GM12878 (cell line): ENCODE data around the gene CADM2. TPM values are rescaled to one million over a fixed set of nuclear protein-coding genes. Genes with fewer than 3 reads are reported as not detected.

Experiments used
- ATAC-seq: fragments of 200-7000 bp; cut with Tn5 transposase; 3 replicates; pipeline ENCODE4 v1.9.1; 2020; ENCODE audit warnings: mild to moderate bottlenecking, moderate library complexity
- BruUV-seq: library from RNA; stranded (reverse); fragments of 400-500 nt; replicated peaks from 2 replicates; lab custom pipeline; 2021; lab: Mats Ljungman, UMichigan
- CTCF ChIA-PET: fragments of 300-600 bp; sonication (Branson Sonifier 250); formaldehyde crosslinking; extraction: SDS; loops from one replicate; lab custom pipeline; 2021; ENCODE audit warnings: inconsistent platforms; lab: Yijun Ruan, JAX
- POLR2A ChIA-PET: fragments of 350-600 bp; formaldehyde crosslinking; extraction: SDS; loops from one replicate; lab custom pipeline; 2021; ENCODE audit warnings: inconsistent platforms; lab: Charles Lee
- RAD21 ChIA-PET: fragments of 300-600 bp; sonication (Branson Sonifier 250); formaldehyde crosslinking; loops from one replicate; lab custom pipeline; 2023; ENCODE audit warnings: antibody characterized with exemption; ENCODE audit not compliant: unreplicated experiment; lab: Charles Lee
- SMC1A ChIA-PET: fragments of 300-600 bp; sonication (Branson Sonifier 250); formaldehyde crosslinking; loops from one replicate; lab custom pipeline; 2023; ENCODE audit not compliant: unreplicated experiment, uncharacterized antibody; lab: Charles Lee
- DNase-seq: peaks from one replicate; pipeline ENCODE4 v3.0.0-alpha.2; 2011; ENCODE audit warnings: low read depth, low spot score
- FAIRE-seq: peaks from 3 replicates; lab custom pipeline; 2011; peaks lifted over from hg19 to GRCh38; lab: Jason Lieb, UNC
- H2AFZ ChIP-seq: 2 replicates; pipeline ENCODE4 v1.6.0; 2011; ENCODE audit warnings: low read depth, low read length, control low read depth; ENCODE audit not compliant: control insufficient read depth
- H3K27ac ChIP-seq: 2 replicates; pipeline ENCODE4 v1.5.1; 2011; ENCODE audit warnings: control low read depth; ENCODE audit not compliant: control insufficient read depth, insufficient read depth
- H3K27me3 ChIP-seq, 2 experiments: replicated peaks in 1 of 2; 2 replicates each; pipeline versions ENCODE4 v1.6.0 to v1.6.1; 2011; ENCODE audit warnings: low read length in 1 of 2; ENCODE audit not compliant: control insufficient read depth in 2 of 2, insufficient read depth in 2 of 2
- H3K36me3 ChIP-seq, 2 experiments: 2 replicates each; pipeline ENCODE4 v1.5.1; 2011; ENCODE audit warnings: low read length in 1 of 2; ENCODE audit not compliant: control insufficient read depth in 2 of 2, insufficient read depth in 2 of 2
- H3K4me1 ChIP-seq: 2 replicates; pipeline ENCODE4 v1.6.1; 2011; ENCODE audit warnings: mild to moderate bottlenecking, low read length, moderate library complexity, mixed read lengths; ENCODE audit not compliant: control insufficient read depth, insufficient read depth
- H3K4me2 ChIP-seq: 2 replicates; pipeline ENCODE4 v1.6.0; 2011; ENCODE audit warnings: control low read depth; ENCODE audit not compliant: control insufficient read depth, insufficient read depth
- H3K4me3 ChIP-seq: fragments of 200-600 bp; sonication (generic); 2 replicates; pipeline ENCODE4 v1.5.1; 2016
- H3K79me2 ChIP-seq: 2 replicates; pipeline ENCODE4 v1.6.0; 2011; ENCODE audit warnings: low read length; ENCODE audit not compliant: control insufficient read depth, insufficient read depth
- H3K9ac ChIP-seq: 2 replicates; pipeline ENCODE4 v1.8.0; 2011; ENCODE audit warnings: low read length, control low read depth, mixed read lengths; ENCODE audit not compliant: control insufficient read depth, insufficient read depth
- H3K9me3 ChIP-seq: replicated peaks from 3 replicates; pipeline ENCODE4 v1.5.1; 2011; ENCODE audit warnings: mild to moderate bottlenecking, low read length; ENCODE audit not compliant: control insufficient read depth, insufficient read depth
- H4K20me1 ChIP-seq: 2 replicates; pipeline ENCODE4 v1.6.0; 2011; ENCODE audit not compliant: control insufficient read depth, insufficient read depth
- ASH2L ChIP-seq: fragments of 300-600, 200-600 bp; sonication (generic); IDR thresholded peaks from 2 replicates; pipeline ENCODE4 v1.6.1; 2017; ENCODE audit warnings: low read depth, mild to moderate bottlenecking, borderline replicate concordance
- BCL11A ChIP-seq: IDR thresholded peaks from 2 replicates; pipeline ENCODE4 v1.6.1; 2011; ENCODE audit warnings: low read depth, low read length
- HDAC6 ChIP-seq: fragments of 200-600 bp; sonication (generic); IDR thresholded peaks from one replicate; pipeline ENCODE4 v1.8.0; 2017; ENCODE audit warnings: antibody characterized with exemption; ENCODE audit not compliant: unreplicated experiment
- IKZF2 ChIP-seq, 2 experiments: fragments of 450-650 bp; IDR thresholded peaks; 2 replicates each; pipeline ENCODE4 v1.6.1; 2017; ENCODE audit warnings: mild to moderate bottlenecking in 2 of 2, moderate library complexity in 2 of 2
- KLF5 ChIP-seq: fragments of 450-650 bp; IDR thresholded peaks from 2 replicates; pipeline ENCODE4 v1.6.1; 2014; ENCODE audit warnings: mild to moderate bottlenecking; ENCODE audit not compliant: partially characterized antibody
- PRDM15 ChIP-seq: fragments of 450-650 bp; formaldehyde crosslinking; IDR thresholded peaks from 2 replicates; pipeline ENCODE4 v1.4.0; 2020; ENCODE audit warnings: mild to moderate bottlenecking, moderate library complexity
- REST ChIP-seq: IDR thresholded peaks from 2 replicates; pipeline ENCODE4 v1.6.1; 2012; ENCODE audit warnings: mild to moderate bottlenecking, low read depth, low read length
- SIX5 ChIP-seq: IDR thresholded peaks from 2 replicates; pipeline ENCODE4 v1.6.1; 2011; ENCODE audit warnings: mild to moderate bottlenecking, low read depth, low read length, moderate library complexity; ENCODE audit not compliant: severe bottlenecking
- SPI1 ChIP-seq: IDR thresholded peaks from 2 replicates; pipeline ENCODE4 v1.6.1; 2011; ENCODE audit warnings: low read depth, mild to moderate bottlenecking, low read length, moderate library complexity, borderline replicate concordance; ENCODE audit not compliant: insufficient read depth
- TCF3 ChIP-seq: IDR thresholded peaks from 2 replicates; pipeline ENCODE4 v1.6.1; 2012; ENCODE audit warnings: low read depth, mild to moderate bottlenecking, low read length, borderline replicate concordance; ENCODE audit not compliant: insufficient read depth
- WRNIP1 ChIP-seq: IDR thresholded peaks from 2 replicates; pipeline ENCODE4 v1.6.1; 2011; ENCODE audit warnings: low read depth, low read length, improper control_type of control experiment, borderline replicate concordance
- ZZZ3 ChIP-seq: IDR thresholded peaks from 2 replicates; pipeline ENCODE4 v1.6.1; 2011; ENCODE audit warnings: low read depth; ENCODE audit not compliant: control insufficient read depth, insufficient read length
- WGBS: methylation state at CpG from one replicate; pipeline ENCODE4 v1.1.6; 2016; ENCODE audit warnings: low lambda C conversion rate; ENCODE audit not compliant: insufficient replicate concordance, insufficient coverage; ENCODE audit errors: missing lambda C conversion rate; 5-methylcytosine and 5-hydroxymethylcytosine counted together
- in situ Hi-C: fragments of 300-500 bp; cut with MboI; formaldehyde crosslinking; loops from 9 replicates; pipeline ENCODE4 v1.14.3; 2018; ENCODE audit warnings: mixed read lengths
- intact Hi-C: fragments of 100-400 bp; cut with micrococcal nuclease; formaldehyde crosslinking; loops from one replicate; pipeline ENCODE4 v1.14.2; 2022; ENCODE audit not compliant: unreplicated experiment
- polyA plus RNA-seq, 11 experiments: library from polyadenylated mRNA; depleted of rRNA in 4 of 11; unstranded in 6 of 11; stranded (reverse) in 5 of 11; fragments of >200 nt; fragmentation: Nextera tagmentation in 4 of 11; fragmentation: Illumina TruSeq in 1 of 11; extraction: Ambion mirVana in 4 of 11; extraction: Trizol in 1 of 11; gene quantifications; 1 replicate in 1 of 11; 2 replicates in 10 of 11; pipeline versions ENCODE4 v1.2.1 to v1.2.3, GENCODE V29; 2011 to 2016; ENCODE audit warnings: inconsistent platforms in 2 of 11, missing spikeins in 2 of 11, low read depth in 1 of 11
- total RNA-seq, 4 experiments: library from RNA; depleted of rRNA in 3 of 4; stranded (reverse); fragments of >200 nt in 3 of 4; fragmentation: Illumina TruSeq in 1 of 4; extraction: Trizol in 1 of 4; gene quantifications; 2 replicates each; pipeline versions ENCODE4 v1.2.1 to v1.2.3, GENCODE V29; 2013 to 2021
- TF ChIP-seq, protein P1 (sequence below): fragments of 450-650 bp; conservative IDR thresholded peaks from 2 replicates; pipeline ENCODE4 v1.6.1; 2017; ENCODE audit warnings: mild to moderate bottlenecking, moderate library complexity

CADM2 gene
- total and polyA plus RNA-seq, 10 of the 15 experiments (the other 5 are each of a cell fraction or from before 2014, with no cell fraction given), result 0.13 TPM; not detected in 9

GRCh38 chr3:85977615-85978338, 1019.0 kb downstream of the CADM2 start:
- Histone ChIP-seq H3K4me1 (no peaks in the 10 kb centered on the region), H3K4me2 (no peak overlapping the region), H3K79me2 (no peaks in the 10 kb centered on the region), H2AFZ (no peak overlapping the region), H3K36me3 (no peaks in the 10 kb centered on the region), H3K27ac (no peak overlapping the region), H4K20me1 (no peaks in the 10 kb centered on the region), H3K27me3 (no peaks in the 10 kb centered on the region), H3K4me3 (no peak overlapping the region), H3K9ac (no peak overlapping the region), H3K9me3 (no peaks in the 10 kb centered on the region)
- intact Hi-C loops (no loop called here), in situ Hi-C loops (no loop called here)
- BruUV-seq, result no TSS peak
- SMC1A ChIA-PET, result no interaction called here
- RAD21 ChIA-PET, result no interaction called here
- POLR2A ChIA-PET, result no interaction called here
- FAIRE-seq (no peak), DNase-seq (no peak), ATAC-seq (no peak)
- CTCF ChIA-PET, result no interaction called here
- WGBS, result 24% methylated on average over 6 of the region's 6 CpGs
- TF ChIP-seq WRNIP1 (no peak), PRDM15 (CRISPR knock-in tag) (no peak), BCL11A (no peak), ZZZ3 (no peak), SIX5 (no peak), IKZF2 (IDR thresholded peaks at IDR 0.05) (no peak), HDAC6 (no peak), ASH2L (no peak), REST (no peak), SPI1 (no peak), KLF5 (no peak), TCF3 (no peak)
- TF ChIP-seq, protein P1, sequence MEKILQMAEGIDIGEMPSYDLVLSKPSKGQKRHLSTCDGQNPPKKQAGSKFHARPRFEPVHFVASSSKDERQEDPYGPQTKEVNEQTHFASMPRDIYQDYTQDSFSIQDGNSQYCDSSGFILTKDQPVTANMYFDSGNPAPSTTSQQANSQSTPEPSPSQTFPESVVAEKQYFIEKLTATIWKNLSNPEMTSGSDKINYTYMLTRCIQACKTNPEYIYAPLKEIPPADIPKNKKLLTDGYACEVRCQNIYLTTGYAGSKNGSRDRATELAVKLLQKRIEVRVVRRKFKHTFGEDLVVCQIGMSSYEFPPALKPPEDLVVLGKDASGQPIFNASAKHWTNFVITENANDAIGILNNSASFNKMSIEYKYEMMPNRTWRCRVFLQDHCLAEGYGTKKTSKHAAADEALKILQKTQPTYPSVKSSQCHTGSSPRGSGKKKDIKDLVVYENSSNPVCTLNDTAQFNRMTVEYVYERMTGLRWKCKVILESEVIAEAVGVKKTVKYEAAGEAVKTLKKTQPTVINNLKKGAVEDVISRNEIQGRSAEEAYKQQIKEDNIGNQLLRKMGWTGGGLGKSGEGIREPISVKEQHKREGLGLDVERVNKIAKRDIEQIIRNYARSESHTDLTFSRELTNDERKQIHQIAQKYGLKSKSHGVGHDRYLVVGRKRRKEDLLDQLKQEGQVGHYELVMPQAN, result no peak
